WTC11 (cell line): ENCODE results near the gene KRTAP1-4. TPM values are rescaled to one million over a fixed set of nuclear protein-coding genes. Genes with fewer than 3 reads are reported as not detected.

ENCODE experiments used
- ATAC-seq: fragments of 200-7000 bp; cut with Tn5 transposase; 2 replicates; pipeline ENCODE4 v1.10.0; 2021; ENCODE audit warnings: mild to moderate bottlenecking, moderate library complexity
- CTCF ChIA-PET: fragments of 300-600 bp; sonication (Branson Sonifier 250); formaldehyde crosslinking; loops from one replicate; lab custom pipeline; 2021; ENCODE audit warnings: antibody characterized with exemption; lab: Charles Lee
- POLR2A ChIA-PET: fragments of 350-600 bp; sonication (Branson Sonifier 250); formaldehyde crosslinking; loops from one replicate; lab custom pipeline; 2021; ENCODE audit warnings: antibody characterized with exemption; lab: Charles Lee
- DNase-seq: peaks from one replicate; pipeline ENCODE4 v3.0.0; 2021; ENCODE audit warnings: low spot score
- H3K27ac Mint-ChIP-seq: 2 replicates; pipeline ENCODE4 v1.8.0; 2021; ENCODE audit warnings: mixed read lengths
- H3K27me3 Mint-ChIP-seq: 2 replicates; pipeline ENCODE4 v1.8.0; 2021; ENCODE audit warnings: low read depth, mild to moderate bottlenecking, moderate library complexity, mixed read lengths
- H3K36me3 Mint-ChIP-seq: 2 replicates; pipeline ENCODE4 v1.8.0; 2021; ENCODE audit warnings: mixed read lengths
- H3K4me1 Mint-ChIP-seq: 2 replicates; pipeline ENCODE4 v1.8.0; 2022; ENCODE audit warnings: mixed read lengths
- H3K4me3 Mint-ChIP-seq: 2 replicates; pipeline ENCODE4 v1.8.0; 2021; ENCODE audit warnings: mild to moderate bottlenecking, moderate library complexity, mixed read lengths
- H3K9me3 Mint-ChIP-seq: 2 replicates; pipeline ENCODE4 v1.8.0; 2021; ENCODE audit warnings: mixed read lengths
- ATF1 ChIP-seq: sonication (generic); formaldehyde crosslinking; IDR thresholded peaks from 2 replicates; pipeline ENCODE4 v1.8.1; 2023; ENCODE audit warnings: mild to moderate bottlenecking, moderate library complexity, missing genetic modification reagents
- CREB1 ChIP-seq: sonication (generic); formaldehyde crosslinking; IDR thresholded peaks from 2 replicates; pipeline ENCODE4 v1.8.0; 2023; ENCODE audit warnings: mild to moderate bottlenecking, missing genetic modification reagents
- ELF4 ChIP-seq: sonication (generic); formaldehyde crosslinking; IDR thresholded peaks from 2 replicates; pipeline ENCODE4 v1.8.1; 2022; ENCODE audit warnings: low read depth, mild to moderate bottlenecking, moderate library complexity, missing genetic modification reagents
- HMGA2 ChIP-seq: fragments of 250-450 bp; sonication (Bioruptor Pico); IDR thresholded peaks from 2 replicates; pipeline ENCODE4 v1.4.0; 2021; ENCODE audit warnings: mild to moderate bottlenecking, moderate library complexity
- MXD4 ChIP-seq: fragments of 250-450 bp; sonication (Bioruptor Pico); IDR thresholded peaks from 2 replicates; pipeline ENCODE4 v1.8.0; 2021; ENCODE audit warnings: mild to moderate bottlenecking, moderate library complexity, borderline replicate concordance
- NR1H2 ChIP-seq: sonication (generic); formaldehyde crosslinking; IDR thresholded peaks from 2 replicates; pipeline ENCODE4 v1.9.0; 2021; ENCODE audit warnings: mild to moderate bottlenecking, moderate library complexity, missing genetic modification reagents
- SP1 ChIP-seq: sonication (generic); formaldehyde crosslinking; conservative IDR thresholded peaks from 2 replicates; pipeline ENCODE4 v1.8.1; 2022; ENCODE audit warnings: missing genetic modification reagents
- ZBTB21 ChIP-seq: sonication (generic); formaldehyde crosslinking; IDR thresholded peaks from 2 replicates; pipeline ENCODE4 v1.8.1; 2023; ENCODE audit warnings: mild to moderate bottlenecking, missing genetic modification reagents, borderline replicate concordance
- ZNF121 ChIP-seq: sonication (generic); formaldehyde crosslinking; IDR thresholded peaks from 2 replicates; pipeline ENCODE4 v1.8.0; 2023; ENCODE audit warnings: missing genetic modification reagents
- ZNF219 ChIP-seq: sonication (generic); formaldehyde crosslinking; IDR thresholded peaks from 2 replicates; pipeline ENCODE4 v1.8.0; 2023; ENCODE audit warnings: missing genetic modification reagents, mild to moderate bottlenecking, borderline replicate concordance
- ZNF317 ChIP-seq: sonication (generic); formaldehyde crosslinking; IDR thresholded peaks from 2 replicates; pipeline ENCODE4 v1.8.1; 2023; ENCODE audit warnings: low read depth, mild to moderate bottlenecking, moderate library complexity, missing genetic modification reagents, borderline replicate concordance
- total RNA-seq: library from RNA; stranded (reverse); gene quantifications from 3 replicates; pipeline ENCODE4 v1.2.3, GENCODE V29; 2021
- TF ChIP-seq, protein P1 (sequence below): sonication (generic); formaldehyde crosslinking; IDR thresholded peaks from 2 replicates; pipeline ENCODE4 v1.8.1; 2023; ENCODE audit warnings: mild to moderate bottlenecking, missing genetic modification reagents, moderate library complexity
- TF ChIP-seq, protein P2 (sequence below): sonication (generic); formaldehyde crosslinking; IDR thresholded peaks from 2 replicates; pipeline ENCODE4 v1.8.0; 2022; ENCODE audit warnings: mild to moderate bottlenecking, missing genetic modification reagents
- TF ChIP-seq, protein P3 (sequence below): sonication (generic); formaldehyde crosslinking; IDR thresholded peaks from 2 replicates; pipeline ENCODE4 v1.8.0; 2023; ENCODE audit warnings: mild to moderate bottlenecking, missing genetic modification reagents
- TF ChIP-seq, protein P4 (sequence below): sonication (generic); formaldehyde crosslinking; IDR thresholded peaks from 2 replicates; pipeline ENCODE4 v1.8.0; 2022; ENCODE audit warnings: mild to moderate bottlenecking, missing genetic modification reagents
- TF ChIP-seq, protein P5 (sequence below): sonication (generic); formaldehyde crosslinking; IDR thresholded peaks from 2 replicates; pipeline ENCODE4 v1.8.1; 2023; ENCODE audit warnings: mild to moderate bottlenecking, missing genetic modification reagents
- TF ChIP-seq, protein P6 (sequence below): sonication (generic); formaldehyde crosslinking; IDR thresholded peaks from 2 replicates; pipeline ENCODE4 v1.8.1; 2023; ENCODE audit warnings: mild to moderate bottlenecking, missing genetic modification reagents, moderate library complexity
- TF ChIP-seq, protein P7 (sequence below): sonication (generic); formaldehyde crosslinking; IDR thresholded peaks from 2 replicates; pipeline ENCODE4 v1.8.1; 2023; ENCODE audit warnings: mild to moderate bottlenecking, missing genetic modification reagents
- TF ChIP-seq, protein P8 (sequence below): sonication (generic); formaldehyde crosslinking; IDR thresholded peaks from 2 replicates; pipeline ENCODE4 v1.8.1; 2022; ENCODE audit warnings: low read depth, mild to moderate bottlenecking, moderate library complexity, missing genetic modification reagents, borderline replicate concordance
- TF ChIP-seq, protein P9 (sequence below): sonication (generic); formaldehyde crosslinking; IDR thresholded peaks from 2 replicates; pipeline ENCODE4 v1.8.1; 2023; ENCODE audit warnings: mild to moderate bottlenecking, missing genetic modification reagents, borderline replicate concordance
- TF ChIP-seq, protein P10 (sequence below): sonication (generic); formaldehyde crosslinking; conservative IDR thresholded peaks from 2 replicates; pipeline ENCODE4 v1.8.1; 2022; ENCODE audit warnings: mild to moderate bottlenecking, missing genetic modification reagents

The KRTAP1-4 gene
- total RNA-seq, 1 experiment from 2014 or later, result not detected

DNA sequence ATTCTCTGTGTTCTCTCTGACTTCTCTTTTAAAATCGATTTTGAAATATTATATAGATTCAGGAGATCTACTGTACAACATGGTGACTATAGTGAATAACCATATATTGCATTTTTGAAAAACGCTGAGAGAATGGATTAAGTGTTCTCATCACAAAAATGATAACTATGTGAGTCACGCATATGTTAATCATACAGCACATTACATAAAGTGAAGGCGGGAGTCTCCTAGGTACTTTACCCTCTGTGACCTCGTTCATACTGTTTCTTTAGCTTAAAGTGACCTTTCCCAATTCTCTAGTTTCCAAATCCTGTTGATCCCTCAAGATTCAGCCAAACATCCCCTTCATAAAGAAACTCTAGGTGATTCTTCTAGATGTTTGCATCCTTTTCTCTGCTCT is 27.2 kb downstream of the KRTAP1-4 start (continued):
- TF ChIP-seq, protein P1, sequence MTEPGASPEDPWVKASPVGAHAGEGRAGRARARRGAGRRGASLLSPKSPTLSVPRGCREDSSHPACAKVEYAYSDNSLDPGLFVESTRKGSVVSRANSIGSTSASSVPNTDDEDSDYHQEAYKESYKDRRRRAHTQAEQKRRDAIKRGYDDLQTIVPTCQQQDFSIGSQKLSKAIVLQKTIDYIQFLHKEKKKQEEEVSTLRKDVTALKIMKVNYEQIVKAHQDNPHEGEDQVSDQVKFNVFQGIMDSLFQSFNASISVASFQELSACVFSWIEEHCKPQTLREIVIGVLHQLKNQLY, result no peak
- TF ChIP-seq ZNF219 (CRISPR knock-in tag) (no peak), ATF1 (CRISPR knock-in tag) (no peak)

DNA sequence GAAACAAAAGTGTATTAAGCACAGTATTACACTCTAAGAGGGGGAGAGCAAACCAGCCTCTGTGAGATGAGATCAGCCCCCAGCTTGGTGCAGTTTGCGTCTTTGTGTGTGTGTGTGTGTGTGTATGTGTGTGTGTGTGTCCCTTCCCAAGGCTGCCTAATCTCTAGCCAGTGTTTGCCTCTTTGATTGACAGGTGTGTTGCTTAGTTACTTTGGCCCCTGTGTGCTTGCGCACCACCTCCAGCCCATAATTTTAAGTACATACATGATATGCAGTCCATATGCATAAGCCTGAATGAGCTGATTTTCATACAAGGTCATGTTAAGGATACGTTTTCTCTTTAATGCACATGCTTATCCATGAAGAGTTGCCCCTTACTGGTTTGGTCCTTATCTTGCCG is 28.2 kb downstream of the KRTAP1-4 start:
- no peak overlapping the region for H3K27ac Mint-ChIP-seq
- H3K27me3 Mint-ChIP-seq, result no peaks in the 10 kb centered on the region
- H3K4me1 Mint-ChIP-seq, result no peaks in the 10 kb centered on the region
- CTCF ChIA-PET, result no interaction called here
- H3K4me3 Mint-ChIP-seq, result no peak overlapping the region
- no peak for DNase-seq
- no peaks in the 10 kb centered on the region for H3K36me3 Mint-ChIP-seq
- no peak for ATAC-seq
- 0 out of 2 replicates have a peak, but pooled peaks cover 7% of the 10 kb centered on the region for H3K9me3 Mint-ChIP-seq
- POLR2A ChIA-PET, result no interaction called here
- TF ChIP-seq, protein P2, sequence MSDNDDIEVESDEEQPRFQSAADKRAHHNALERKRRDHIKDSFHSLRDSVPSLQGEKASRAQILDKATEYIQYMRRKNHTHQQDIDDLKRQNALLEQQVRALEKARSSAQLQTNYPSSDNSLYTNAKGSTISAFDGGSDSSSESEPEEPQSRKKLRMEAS (CRISPR knock-in tag), result no peak
- TF ChIP-seq, protein P3, sequence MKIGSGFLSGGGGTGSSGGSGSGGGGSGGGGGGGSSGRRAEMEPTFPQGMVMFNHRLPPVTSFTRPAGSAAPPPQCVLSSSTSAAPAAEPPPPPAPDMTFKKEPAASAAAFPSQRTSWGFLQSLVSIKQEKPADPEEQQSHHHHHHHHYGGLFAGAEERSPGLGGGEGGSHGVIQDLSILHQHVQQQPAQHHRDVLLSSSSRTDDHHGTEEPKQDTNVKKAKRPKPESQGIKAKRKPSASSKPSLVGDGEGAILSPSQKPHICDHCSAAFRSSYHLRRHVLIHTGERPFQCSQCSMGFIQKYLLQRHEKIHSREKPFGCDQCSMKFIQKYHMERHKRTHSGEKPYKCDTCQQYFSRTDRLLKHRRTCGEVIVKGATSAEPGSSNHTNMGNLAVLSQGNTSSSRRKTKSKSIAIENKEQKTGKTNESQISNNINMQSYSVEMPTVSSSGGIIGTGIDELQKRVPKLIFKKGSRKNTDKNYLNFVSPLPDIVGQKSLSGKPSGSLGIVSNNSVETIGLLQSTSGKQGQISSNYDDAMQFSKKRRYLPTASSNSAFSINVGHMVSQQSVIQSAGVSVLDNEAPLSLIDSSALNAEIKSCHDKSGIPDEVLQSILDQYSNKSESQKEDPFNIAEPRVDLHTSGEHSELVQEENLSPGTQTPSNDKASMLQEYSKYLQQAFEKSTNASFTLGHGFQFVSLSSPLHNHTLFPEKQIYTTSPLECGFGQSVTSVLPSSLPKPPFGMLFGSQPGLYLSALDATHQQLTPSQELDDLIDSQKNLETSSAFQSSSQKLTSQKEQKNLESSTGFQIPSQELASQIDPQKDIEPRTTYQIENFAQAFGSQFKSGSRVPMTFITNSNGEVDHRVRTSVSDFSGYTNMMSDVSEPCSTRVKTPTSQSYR, result no peak
- TF ChIP-seq ZNF317 (CRISPR knock-in tag), result no peak
- TF ChIP-seq MXD4 (CRISPR knock-in tag), result no peak
- TF ChIP-seq SP1 (CRISPR knock-in tag), result no peak
- TF ChIP-seq NR1H2 (CRISPR knock-in tag), result no peak
- TF ChIP-seq, protein P4, sequence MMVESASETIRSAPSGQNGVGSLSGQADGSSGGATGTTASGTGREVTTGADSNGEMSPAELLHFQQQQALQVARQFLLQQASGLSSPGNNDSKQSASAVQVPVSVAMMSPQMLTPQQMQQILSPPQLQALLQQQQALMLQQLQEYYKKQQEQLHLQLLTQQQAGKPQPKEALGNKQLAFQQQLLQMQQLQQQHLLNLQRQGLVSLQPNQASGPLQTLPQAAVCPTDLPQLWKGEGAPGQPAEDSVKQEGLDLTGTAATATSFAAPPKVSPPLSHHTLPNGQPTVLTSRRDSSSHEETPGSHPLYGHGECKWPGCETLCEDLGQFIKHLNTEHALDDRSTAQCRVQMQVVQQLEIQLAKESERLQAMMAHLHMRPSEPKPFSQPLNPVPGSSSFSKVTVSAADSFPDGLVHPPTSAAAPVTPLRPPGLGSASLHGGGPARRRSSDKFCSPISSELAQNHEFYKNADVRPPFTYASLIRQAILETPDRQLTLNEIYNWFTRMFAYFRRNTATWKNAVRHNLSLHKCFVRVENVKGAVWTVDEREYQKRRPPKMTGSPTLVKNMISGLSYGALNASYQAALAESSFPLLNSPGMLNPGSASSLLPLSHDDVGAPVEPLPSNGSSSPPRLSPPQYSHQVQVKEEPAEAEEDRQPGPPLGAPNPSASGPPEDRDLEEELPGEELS, result no peak
- TF ChIP-seq, protein P5, sequence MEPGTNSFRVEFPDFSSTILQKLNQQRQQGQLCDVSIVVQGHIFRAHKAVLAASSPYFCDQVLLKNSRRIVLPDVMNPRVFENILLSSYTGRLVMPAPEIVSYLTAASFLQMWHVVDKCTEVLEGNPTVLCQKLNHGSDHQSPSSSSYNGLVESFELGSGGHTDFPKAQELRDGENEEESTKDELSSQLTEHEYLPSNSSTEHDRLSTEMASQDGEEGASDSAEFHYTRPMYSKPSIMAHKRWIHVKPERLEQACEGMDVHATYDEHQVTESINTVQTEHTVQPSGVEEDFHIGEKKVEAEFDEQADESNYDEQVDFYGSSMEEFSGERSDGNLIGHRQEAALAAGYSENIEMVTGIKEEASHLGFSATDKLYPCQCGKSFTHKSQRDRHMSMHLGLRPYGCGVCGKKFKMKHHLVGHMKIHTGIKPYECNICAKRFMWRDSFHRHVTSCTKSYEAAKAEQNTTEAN (CRISPR knock-in tag), result no peak
- TF ChIP-seq, protein P6, sequence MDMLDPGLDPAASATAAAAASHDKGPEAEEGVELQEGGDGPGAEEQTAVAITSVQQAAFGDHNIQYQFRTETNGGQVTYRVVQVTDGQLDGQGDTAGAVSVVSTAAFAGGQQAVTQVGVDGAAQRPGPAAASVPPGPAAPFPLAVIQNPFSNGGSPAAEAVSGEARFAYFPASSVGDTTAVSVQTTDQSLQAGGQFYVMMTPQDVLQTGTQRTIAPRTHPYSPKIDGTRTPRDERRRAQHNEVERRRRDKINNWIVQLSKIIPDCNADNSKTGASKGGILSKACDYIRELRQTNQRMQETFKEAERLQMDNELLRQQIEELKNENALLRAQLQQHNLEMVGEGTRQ (CRISPR knock-in tag), result no peak
- TF ChIP-seq ZNF121 (CRISPR knock-in tag), result no peak
- no peak for TF ChIP-seq ELF4 (CRISPR knock-in tag)
- no peak for TF ChIP-seq HMGA2 (CRISPR knock-in tag)
- TF ChIP-seq, protein P7, sequence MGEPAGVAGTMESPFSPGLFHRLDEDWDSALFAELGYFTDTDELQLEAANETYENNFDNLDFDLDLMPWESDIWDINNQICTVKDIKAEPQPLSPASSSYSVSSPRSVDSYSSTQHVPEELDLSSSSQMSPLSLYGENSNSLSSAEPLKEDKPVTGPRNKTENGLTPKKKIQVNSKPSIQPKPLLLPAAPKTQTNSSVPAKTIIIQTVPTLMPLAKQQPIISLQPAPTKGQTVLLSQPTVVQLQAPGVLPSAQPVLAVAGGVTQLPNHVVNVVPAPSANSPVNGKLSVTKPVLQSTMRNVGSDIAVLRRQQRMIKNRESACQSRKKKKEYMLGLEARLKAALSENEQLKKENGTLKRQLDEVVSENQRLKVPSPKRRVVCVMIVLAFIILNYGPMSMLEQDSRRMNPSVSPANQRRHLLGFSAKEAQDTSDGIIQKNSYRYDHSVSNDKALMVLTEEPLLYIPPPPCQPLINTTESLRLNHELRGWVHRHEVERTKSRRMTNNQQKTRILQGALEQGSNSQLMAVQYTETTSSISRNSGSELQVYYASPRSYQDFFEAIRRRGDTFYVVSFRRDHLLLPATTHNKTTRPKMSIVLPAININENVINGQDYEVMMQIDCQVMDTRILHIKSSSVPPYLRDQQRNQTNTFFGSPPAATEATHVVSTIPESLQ (CRISPR knock-in tag), result no peak
- TF ChIP-seq, protein P8, sequence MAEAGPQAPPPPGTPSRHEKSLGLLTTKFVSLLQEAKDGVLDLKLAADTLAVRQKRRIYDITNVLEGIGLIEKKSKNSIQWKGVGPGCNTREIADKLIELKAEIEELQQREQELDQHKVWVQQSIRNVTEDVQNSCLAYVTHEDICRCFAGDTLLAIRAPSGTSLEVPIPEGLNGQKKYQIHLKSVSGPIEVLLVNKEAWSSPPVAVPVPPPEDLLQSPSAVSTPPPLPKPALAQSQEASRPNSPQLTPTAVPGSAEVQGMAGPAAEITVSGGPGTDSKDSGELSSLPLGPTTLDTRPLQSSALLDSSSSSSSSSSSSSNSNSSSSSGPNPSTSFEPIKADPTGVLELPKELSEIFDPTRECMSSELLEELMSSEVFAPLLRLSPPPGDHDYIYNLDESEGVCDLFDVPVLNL, result no peak
- no peak for TF ChIP-seq CREB1 (CRISPR knock-in tag)
- TF ChIP-seq, protein P9, sequence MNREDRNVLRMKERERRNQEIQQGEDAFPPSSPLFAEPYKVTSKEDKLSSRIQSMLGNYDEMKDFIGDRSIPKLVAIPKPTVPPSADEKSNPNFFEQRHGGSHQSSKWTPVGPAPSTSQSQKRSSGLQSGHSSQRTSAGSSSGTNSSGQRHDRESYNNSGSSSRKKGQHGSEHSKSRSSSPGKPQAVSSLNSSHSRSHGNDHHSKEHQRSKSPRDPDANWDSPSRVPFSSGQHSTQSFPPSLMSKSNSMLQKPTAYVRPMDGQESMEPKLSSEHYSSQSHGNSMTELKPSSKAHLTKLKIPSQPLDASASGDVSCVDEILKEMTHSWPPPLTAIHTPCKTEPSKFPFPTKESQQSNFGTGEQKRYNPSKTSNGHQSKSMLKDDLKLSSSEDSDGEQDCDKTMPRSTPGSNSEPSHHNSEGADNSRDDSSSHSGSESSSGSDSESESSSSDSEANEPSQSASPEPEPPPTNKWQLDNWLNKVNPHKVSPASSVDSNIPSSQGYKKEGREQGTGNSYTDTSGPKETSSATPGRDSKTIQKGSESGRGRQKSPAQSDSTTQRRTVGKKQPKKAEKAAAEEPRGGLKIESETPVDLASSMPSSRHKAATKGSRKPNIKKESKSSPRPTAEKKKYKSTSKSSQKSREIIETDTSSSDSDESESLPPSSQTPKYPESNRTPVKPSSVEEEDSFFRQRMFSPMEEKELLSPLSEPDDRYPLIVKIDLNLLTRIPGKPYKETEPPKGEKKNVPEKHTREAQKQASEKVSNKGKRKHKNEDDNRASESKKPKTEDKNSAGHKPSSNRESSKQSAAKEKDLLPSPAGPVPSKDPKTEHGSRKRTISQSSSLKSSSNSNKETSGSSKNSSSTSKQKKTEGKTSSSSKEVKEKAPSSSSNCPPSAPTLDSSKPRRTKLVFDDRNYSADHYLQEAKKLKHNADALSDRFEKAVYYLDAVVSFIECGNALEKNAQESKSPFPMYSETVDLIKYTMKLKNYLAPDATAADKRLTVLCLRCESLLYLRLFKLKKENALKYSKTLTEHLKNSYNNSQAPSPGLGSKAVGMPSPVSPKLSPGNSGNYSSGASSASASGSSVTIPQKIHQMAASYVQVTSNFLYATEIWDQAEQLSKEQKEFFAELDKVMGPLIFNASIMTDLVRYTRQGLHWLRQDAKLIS (CRISPR knock-in tag), result no peak
- TF ChIP-seq ZBTB21 (CRISPR knock-in tag), result no peak
- no peak for TF ChIP-seq ATF1 (CRISPR knock-in tag)
- TF ChIP-seq, protein P10, sequence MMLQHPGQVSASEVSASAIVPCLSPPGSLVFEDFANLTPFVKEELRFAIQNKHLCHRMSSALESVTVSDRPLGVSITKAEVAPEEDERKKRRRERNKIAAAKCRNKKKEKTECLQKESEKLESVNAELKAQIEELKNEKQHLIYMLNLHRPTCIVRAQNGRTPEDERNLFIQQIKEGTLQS, result no peak
